ENCODE measurements around the gene HSBP1L1. TPM values are rescaled to one million over a fixed set of nuclear protein-coding genes. Genes with fewer than 3 reads are reported as not detected.

The HSBP1L1 gene
- total and polyA plus RNA-seq, 2 of the 8 experiments (the other 6 are each of a cell fraction or from before 2014, with no cell fraction given), result 1.0 to 1.3 TPM

DNA sequence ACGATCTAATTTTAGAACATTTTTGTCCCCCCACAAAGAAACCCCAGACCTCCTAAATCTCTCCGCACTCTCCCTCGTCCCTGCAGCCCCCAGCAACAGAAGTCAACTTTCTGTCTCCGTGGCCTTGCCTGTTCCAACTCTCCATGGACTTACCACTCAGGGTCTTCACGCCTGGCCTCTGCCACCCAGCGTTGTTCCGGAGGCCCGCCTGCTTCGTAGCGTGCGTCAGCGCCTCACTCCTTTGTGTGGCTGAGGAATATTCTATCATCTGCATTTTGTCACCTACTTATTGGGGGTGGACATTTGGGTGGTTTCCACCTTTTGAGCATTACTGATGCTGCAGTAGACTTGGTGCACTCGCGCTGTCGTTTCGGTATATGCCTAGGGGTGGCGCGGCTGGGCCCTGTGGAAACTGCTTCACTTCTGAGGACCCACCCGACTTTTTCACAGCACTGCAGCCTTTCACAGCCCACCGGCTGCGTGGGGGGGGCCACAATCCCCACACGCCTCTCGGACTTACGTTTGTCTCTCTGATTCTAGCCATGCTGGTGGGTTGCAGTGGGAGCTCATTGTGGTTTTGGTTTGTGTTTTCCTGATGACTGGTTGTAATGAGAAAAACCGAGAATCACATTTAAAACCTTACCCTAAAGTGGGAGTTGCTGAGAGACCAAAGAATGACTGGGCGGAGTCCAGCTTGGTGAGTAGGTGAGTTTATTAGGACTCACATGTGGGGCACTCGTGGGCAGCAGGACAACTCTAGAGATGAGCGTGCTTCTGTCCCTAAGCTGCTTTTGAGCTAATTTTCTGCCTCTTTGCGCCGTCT is 1.4 kb upstream of the HSBP1L1 start:
- H3K27me3 ChIP-seq (replicated peaks in 1 of 4; ENCODE audit: control insufficient read depth in 3 of 4, extremely low read depth in 1 of 4, insufficient read depth in 3 of 4, low read length in 3 of 4), result peaks cover 3 to 55% (median 45%) of the 10 kb centered on the region in 4 experiments
- no peaks in the 10 kb centered on the region for H3K36me3 ChIP-seq (ENCODE audit: control insufficient read depth in 2 of 4, insufficient read depth in 4 of 4, low read length in 3 of 4)
- H3K23ac ChIP-seq (ENCODE audit: insufficient read length), result no peak overlapping the region
- no peak overlapping the region for H2BK20ac ChIP-seq (ENCODE audit: low read length)
- H3K18ac ChIP-seq (ENCODE audit: extremely low read depth, low read length), result peak overlapping the region; percentile 7; the same call in 1 of the 2 replicates
- DNase-seq (ENCODE audit: low read depth in 1 of 2, low spot score in 2 of 2) (no peak), FAIRE-seq (no peak)
- H3K56ac ChIP-seq (replicated peaks; ENCODE audit: insufficient read length, low read depth, low read length), result no peak overlapping the region
- H3K4me1 ChIP-seq (replicated peaks in 1 of 4; ENCODE audit: control insufficient read depth in 3 of 4, insufficient read depth in 4 of 4, low read length in 3 of 4), result peaks cover 2 to 25% (median 22%) of the 10 kb centered on the region in 4 experiments; a peak in 6 of 7 replicates
- H4K20me1 ChIP-seq (replicated peaks in 1 of 2; ENCODE audit: control insufficient read depth in 1 of 2, insufficient read depth in 2 of 2, low read length in 2 of 2), result peaks cover 2 to 10% of the 10 kb centered on the region in 2 experiments
- no peak overlapping the region for H3K4me3 ChIP-seq (ENCODE audit: extremely low read depth in 1 of 4, insufficient read depth in 2 of 4, low read depth in 3 of 4, low read length in 4 of 4)
- H3K9ac ChIP-seq (replicated peaks in 1 of 4; ENCODE audit: extremely low read depth in 1 of 4, low read depth in 3 of 4, low read length in 3 of 4), result no peak overlapping the region; a peak in 1 of 7 replicates
- no peak overlapping the region for H3K4ac ChIP-seq (replicated peaks; ENCODE audit: insufficient read length, low read depth, low read length)
- peaks cover 2% of the 10 kb centered on the region; the same call in 1 of the 2 replicates for H3K23me2 ChIP-seq (ENCODE audit: low read depth, low read length)
- no peak overlapping the region for H2AK5ac ChIP-seq (ENCODE audit: low read depth, low read length)
- TF ChIP-seq, protein P1, sequence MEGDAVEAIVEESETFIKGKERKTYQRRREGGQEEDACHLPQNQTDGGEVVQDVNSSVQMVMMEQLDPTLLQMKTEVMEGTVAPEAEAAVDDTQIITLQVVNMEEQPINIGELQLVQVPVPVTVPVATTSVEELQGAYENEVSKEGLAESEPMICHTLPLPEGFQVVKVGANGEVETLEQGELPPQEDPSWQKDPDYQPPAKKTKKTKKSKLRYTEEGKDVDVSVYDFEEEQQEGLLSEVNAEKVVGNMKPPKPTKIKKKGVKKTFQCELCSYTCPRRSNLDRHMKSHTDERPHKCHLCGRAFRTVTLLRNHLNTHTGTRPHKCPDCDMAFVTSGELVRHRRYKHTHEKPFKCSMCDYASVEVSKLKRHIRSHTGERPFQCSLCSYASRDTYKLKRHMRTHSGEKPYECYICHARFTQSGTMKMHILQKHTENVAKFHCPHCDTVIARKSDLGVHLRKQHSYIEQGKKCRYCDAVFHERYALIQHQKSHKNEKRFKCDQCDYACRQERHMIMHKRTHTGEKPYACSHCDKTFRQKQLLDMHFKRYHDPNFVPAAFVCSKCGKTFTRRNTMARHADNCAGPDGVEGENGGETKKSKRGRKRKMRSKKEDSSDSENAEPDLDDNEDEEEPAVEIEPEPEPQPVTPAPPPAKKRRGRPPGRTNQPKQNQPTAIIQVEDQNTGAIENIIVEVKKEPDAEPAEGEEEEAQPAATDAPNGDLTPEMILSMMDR (IDR thresholded peaks at IDR 0.05; ENCODE audit: control extremely low read depth in 1 of 3, insufficient read depth in 1 of 3, low read depth in 1 of 3, low read length in 3 of 3), result peak in 1 of 3 experiments; percentile 3; a peak in 1 of 4 replicates
- no peak for TF ChIP-seq SP1 (IDR thresholded peaks at IDR 0.05; ENCODE audit: low read depth, low read length)
- no peak overlapping the region for H4K91ac ChIP-seq (replicated peaks; ENCODE audit: insufficient read length, low read length)
- H3K79me2 ChIP-seq (ENCODE audit: control insufficient read depth in 1 of 2, insufficient read depth in 2 of 2, low read length in 2 of 2), result no peaks in the 10 kb centered on the region
- POLR2A ChIA-PET (ENCODE audit: partially characterized antibody), result interaction anchor here (1.6 to 2.1 kb wide), 2 partner anchors 11 to 14 kb away, joined by 5 to 8 read pairs; no protein-coding TSS in a partner anchor
- H2BK15ac ChIP-seq (ENCODE audit: low read length), result 0 out of 2 replicates have a peak overlapping the region, but pooled peaks have one; percentile 46
- no peak overlapping the region for H2AFZ ChIP-seq (ENCODE audit: low read length)
- H3K9me3 ChIP-seq (ENCODE audit: insufficient read depth in 2 of 2, low read depth in 1 of 2, low read length in 1 of 2), result no peaks in the 10 kb centered on the region
- no peak overlapping the region for H3K4me2 ChIP-seq (ENCODE audit: insufficient read depth in 1 of 2, low read depth in 2 of 2, low read length in 2 of 2)
- H3K14ac ChIP-seq (ENCODE audit: insufficient read length), result no peak overlapping the region
- CTCF ChIA-PET (ENCODE audit: partially characterized antibody), result interaction anchor here (0.7 to 3.0 kb wide), 6 partner anchors 11 to 77 kb away, joined by 3 to 17 read pairs (median 3); partner anchors contain the start of gene SLC66A2
- H3K79me1 ChIP-seq (ENCODE audit: low read depth, low read length), result no peaks in the 10 kb centered on the region
- H2BK120ac ChIP-seq (replicated peaks; ENCODE audit: low read depth, low read length), result no peak overlapping the region
- no peak overlapping the region for H2BK12ac ChIP-seq (ENCODE audit: low read depth, low read length)
- H4K8ac ChIP-seq (ENCODE audit: extremely low read depth, insufficient read depth, low read length), result no peak overlapping the region
- H2BK5ac ChIP-seq (ENCODE audit: low read depth, low read length), result no peak overlapping the region
- WGBS, 2 experiments (ENCODE audit: extremely low coverage in 1 of 2, insufficient coverage in 1 of 2, insufficient read length in 1 of 2, insufficient replicate concordance in 2 of 2, low coverage in 1 of 2, low lambda C conversion rate in 2 of 2, missing lambda C conversion rate in 1 of 2), result 84% methylated on average over 30 of the region's 30 CpGs; no CpG with 5 or more reads in 1 of the 2 experiments
- H3K27ac ChIP-seq (ENCODE audit: low read depth, low read length), result no peak overlapping the region
- no peak overlapping the region for H4K5ac ChIP-seq (ENCODE audit: insufficient read length, low read depth, low read length)
